Measurements from ENCODE around the gene ATP9B.

DNA sequence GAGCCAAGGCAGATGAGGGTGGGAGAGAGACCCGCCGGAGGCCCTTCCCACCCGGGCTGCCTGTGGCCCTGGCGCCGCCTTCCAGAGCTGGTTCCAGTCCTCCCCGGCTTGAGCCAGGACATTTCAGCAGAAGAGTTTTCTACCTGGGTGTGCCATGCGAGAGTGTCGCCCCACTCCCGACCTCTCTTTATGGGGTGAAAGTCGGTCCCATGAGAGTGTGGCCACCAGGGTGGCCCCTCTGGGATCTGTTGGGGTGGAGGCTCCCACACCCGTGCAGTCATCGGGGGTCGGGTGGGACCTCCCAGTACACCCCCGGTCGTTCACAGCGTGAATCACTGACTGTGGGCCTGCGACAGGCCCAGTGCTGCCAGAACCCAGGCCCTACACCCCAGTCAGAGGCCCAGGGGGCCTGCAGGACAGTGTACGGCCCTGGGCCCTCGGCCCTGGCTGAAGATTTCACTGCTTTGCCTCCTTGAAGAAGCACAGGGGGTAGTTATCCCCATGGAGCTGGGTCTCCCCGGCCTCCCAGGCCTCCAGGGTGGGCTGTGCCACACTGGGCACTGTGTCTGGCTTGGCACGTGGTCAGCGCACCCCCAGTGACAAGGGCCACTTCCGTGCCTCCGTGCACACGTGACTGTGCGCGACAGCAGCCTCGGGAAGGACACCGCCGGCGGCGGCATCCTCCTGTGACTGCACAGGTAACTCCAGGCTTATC is 332.5 kb downstream of the ATP9B start:
- TF ChIP-seq, protein P1, sequence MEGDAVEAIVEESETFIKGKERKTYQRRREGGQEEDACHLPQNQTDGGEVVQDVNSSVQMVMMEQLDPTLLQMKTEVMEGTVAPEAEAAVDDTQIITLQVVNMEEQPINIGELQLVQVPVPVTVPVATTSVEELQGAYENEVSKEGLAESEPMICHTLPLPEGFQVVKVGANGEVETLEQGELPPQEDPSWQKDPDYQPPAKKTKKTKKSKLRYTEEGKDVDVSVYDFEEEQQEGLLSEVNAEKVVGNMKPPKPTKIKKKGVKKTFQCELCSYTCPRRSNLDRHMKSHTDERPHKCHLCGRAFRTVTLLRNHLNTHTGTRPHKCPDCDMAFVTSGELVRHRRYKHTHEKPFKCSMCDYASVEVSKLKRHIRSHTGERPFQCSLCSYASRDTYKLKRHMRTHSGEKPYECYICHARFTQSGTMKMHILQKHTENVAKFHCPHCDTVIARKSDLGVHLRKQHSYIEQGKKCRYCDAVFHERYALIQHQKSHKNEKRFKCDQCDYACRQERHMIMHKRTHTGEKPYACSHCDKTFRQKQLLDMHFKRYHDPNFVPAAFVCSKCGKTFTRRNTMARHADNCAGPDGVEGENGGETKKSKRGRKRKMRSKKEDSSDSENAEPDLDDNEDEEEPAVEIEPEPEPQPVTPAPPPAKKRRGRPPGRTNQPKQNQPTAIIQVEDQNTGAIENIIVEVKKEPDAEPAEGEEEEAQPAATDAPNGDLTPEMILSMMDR (IDR thresholded peaks at IDR 0.05): no peak
- no peak for TF ChIP-seq POLR2A (IDR thresholded peaks at IDR 0.05)

Data from sigmoid colon (tissue), 3 donors.